MM.1S (cell line): Measurements from ENCODE around the gene EIF4EBP2.

ENCODE experiments used
- EZH2 ChIP-seq: fragments of 300-600 bp; sonication (generic); optimal IDR thresholded peaks from 2 replicates; pipeline ENCODE3; 2017; ENCODE audit warnings: low read depth, mild to moderate bottlenecking, antibody characterized with exemption, low read length, mixed read lengths
- EZH2phosphoT487 ChIP-seq: fragments of 300-600 bp; sonication (generic); IDR thresholded peaks from 2 replicates; pipeline ENCODE4 v1.6.1; 2018; ENCODE audit warnings: antibody characterized with exemption, low read length
- TF ChIP-seq, protein P1 (sequence below): fragments of 300-600 bp; sonication (generic); IDR thresholded peaks from 2 replicates; pipeline ENCODE4 v1.5.1; 2016; ENCODE audit warnings: antibody characterized with exemption, low read length, mixed read lengths

DNA sequence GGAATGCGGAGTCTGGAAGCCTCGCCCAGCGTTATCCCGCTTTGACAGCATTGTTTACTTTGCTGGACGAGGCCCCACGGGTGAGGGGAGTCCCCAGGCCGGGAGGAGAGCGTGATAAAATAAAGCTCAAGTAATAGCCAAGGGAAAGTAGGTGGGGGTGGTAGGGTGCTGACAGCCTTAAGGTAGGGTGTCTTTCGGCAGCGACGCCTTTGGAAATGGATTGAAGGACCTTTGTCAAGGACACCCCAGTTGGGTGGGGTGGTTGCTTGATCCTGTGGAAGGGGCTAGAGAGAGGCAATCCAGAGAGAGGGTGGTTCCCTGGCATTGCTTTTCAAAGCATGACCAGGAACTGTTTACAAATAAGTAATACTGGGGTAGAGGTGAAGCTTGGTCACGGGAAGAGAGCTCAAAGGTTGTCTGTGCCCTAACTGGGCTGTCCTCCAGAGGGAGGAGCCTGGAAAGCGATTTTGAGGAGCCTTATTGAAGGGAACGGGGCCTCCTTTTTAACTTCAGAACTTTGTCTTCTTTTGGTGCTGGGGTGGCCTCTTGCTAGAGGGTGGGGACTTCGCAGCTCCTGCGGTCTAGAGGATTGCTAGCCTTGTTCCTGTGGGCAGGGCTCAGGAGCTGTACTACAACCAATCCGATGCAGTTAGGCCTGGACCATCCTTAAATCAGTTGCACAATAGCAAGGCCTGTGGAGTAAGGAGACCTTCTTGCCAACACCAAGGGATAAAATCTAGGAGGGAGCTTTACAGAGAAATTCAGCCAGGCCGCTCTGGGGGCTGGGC, 1.3 kb downstream of the EIF4EBP2 start:
- TF ChIP-seq, protein P1, sequence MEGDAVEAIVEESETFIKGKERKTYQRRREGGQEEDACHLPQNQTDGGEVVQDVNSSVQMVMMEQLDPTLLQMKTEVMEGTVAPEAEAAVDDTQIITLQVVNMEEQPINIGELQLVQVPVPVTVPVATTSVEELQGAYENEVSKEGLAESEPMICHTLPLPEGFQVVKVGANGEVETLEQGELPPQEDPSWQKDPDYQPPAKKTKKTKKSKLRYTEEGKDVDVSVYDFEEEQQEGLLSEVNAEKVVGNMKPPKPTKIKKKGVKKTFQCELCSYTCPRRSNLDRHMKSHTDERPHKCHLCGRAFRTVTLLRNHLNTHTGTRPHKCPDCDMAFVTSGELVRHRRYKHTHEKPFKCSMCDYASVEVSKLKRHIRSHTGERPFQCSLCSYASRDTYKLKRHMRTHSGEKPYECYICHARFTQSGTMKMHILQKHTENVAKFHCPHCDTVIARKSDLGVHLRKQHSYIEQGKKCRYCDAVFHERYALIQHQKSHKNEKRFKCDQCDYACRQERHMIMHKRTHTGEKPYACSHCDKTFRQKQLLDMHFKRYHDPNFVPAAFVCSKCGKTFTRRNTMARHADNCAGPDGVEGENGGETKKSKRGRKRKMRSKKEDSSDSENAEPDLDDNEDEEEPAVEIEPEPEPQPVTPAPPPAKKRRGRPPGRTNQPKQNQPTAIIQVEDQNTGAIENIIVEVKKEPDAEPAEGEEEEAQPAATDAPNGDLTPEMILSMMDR, result no peak
- TF ChIP-seq EZH2phosphoT487, result no peak
- TF ChIP-seq EZH2, result no peak
